ENCODE data around the gene ZNF853.

The ZNF853 gene

GRCh38 chr7:6608794-6609193 lies 6.6 kb upstream of the ZNF853 start:
- TF ChIP-seq REST (IDR thresholded peaks at IDR 0.05; ENCODE audit: insufficient read depth in 1 of 2, low read depth in 2 of 2, low read length in 2 of 2), result no peak
- TF ChIP-seq POLR2AphosphoS5 (IDR thresholded peaks at IDR 0.05; ENCODE audit: low read depth, low read length), result no peak
- no peak for TF ChIP-seq SIN3A (IDR thresholded peaks at IDR 0.05; ENCODE audit: borderline replicate concordance, insufficient read depth, low read length)
- TF ChIP-seq TAF1 (IDR thresholded peaks at IDR 0.05; ENCODE audit: borderline replicate concordance, insufficient read depth, low read length), result no peak

- TF ChIP-seq SIN3A (IDR thresholded peaks at IDR 0.05; ENCODE audit: borderline replicate concordance, insufficient read depth, low read length) (no peak), POLR2AphosphoS5 (IDR thresholded peaks at IDR 0.05; ENCODE audit: low read depth, low read length) (no peak), FOXP2 (optimal IDR thresholded peaks at IDR 0.05; ENCODE audit: borderline replicate concordance, extremely low read depth, extremely low read length, insufficient read depth) (no peak), TAF1 (IDR thresholded peaks at IDR 0.05; ENCODE audit: borderline replicate concordance, insufficient read depth, low read length) (no peak), REST (IDR thresholded peaks at IDR 0.05; ENCODE audit: insufficient read depth in 1 of 2, low read depth in 2 of 2, low read length in 2 of 2) (no peak)
Measured at GRCh38 chr7:6612819-6613218, 2.6 kb upstream of the ZNF853 start.

- no peak for TF ChIP-seq REST (IDR thresholded peaks at IDR 0.05; ENCODE audit: insufficient read depth in 1 of 2, low read depth in 2 of 2, low read length in 2 of 2)
- TF ChIP-seq SIN3A (IDR thresholded peaks at IDR 0.05; ENCODE audit: borderline replicate concordance, insufficient read depth, low read length), result no peak
- TF ChIP-seq TAF1 (IDR thresholded peaks at IDR 0.05; ENCODE audit: borderline replicate concordance, insufficient read depth, low read length), result no peak
- no peak for TF ChIP-seq FOXP2 (optimal IDR thresholded peaks at IDR 0.05; ENCODE audit: borderline replicate concordance, extremely low read depth, extremely low read length, insufficient read depth)
- TF ChIP-seq POLR2AphosphoS5 (IDR thresholded peaks at IDR 0.05; ENCODE audit: low read depth, low read length), result no peak
Measured at GRCh38 chr7:6613706-6614105, 1.7 kb upstream of the ZNF853 start.

GRCh38 chr7:6615723-6616555 lies 529 bp downstream of the ZNF853 start:
- no peak for TF ChIP-seq POLR2AphosphoS5 (IDR thresholded peaks at IDR 0.05; ENCODE audit: low read depth, low read length)

GRCh38 chr7:6616854-6617643 lies 1.6 kb downstream of the ZNF853 start:
- TF ChIP-seq FOXP2 (optimal IDR thresholded peaks at IDR 0.05; ENCODE audit: borderline replicate concordance, extremely low read depth, extremely low read length, insufficient read depth) (no peak), TAF1 (IDR thresholded peaks at IDR 0.05; ENCODE audit: borderline replicate concordance, insufficient read depth, low read length) (no peak), REST (IDR thresholded peaks at IDR 0.05; ENCODE audit: insufficient read depth in 1 of 2, low read depth in 2 of 2, low read length in 2 of 2) (no peak), SIN3A (IDR thresholded peaks at IDR 0.05; ENCODE audit: borderline replicate concordance, insufficient read depth, low read length) (no peak), POLR2AphosphoS5 (IDR thresholded peaks at IDR 0.05; ENCODE audit: low read depth, low read length) (no peak)

All from PFSK-1 (cell line).